HepG2 (cell line): ENCODE data around the gene DDN. TPM values are rescaled to one million over a fixed set of nuclear protein-coding genes. Genes with fewer than 3 reads are reported as not detected.

Experiments used
- FOSL1 ChIP-seq: sonication (generic); formaldehyde crosslinking; IDR thresholded peaks from 2 replicates; pipeline ENCODE4 v1.9.0; 2021; ENCODE audit warnings: missing genetic modification reagents, borderline replicate concordance
- HNF1A ChIP-seq, 2 experiments: sonication (generic) in 1 of 2; formaldehyde crosslinking in 1 of 2; IDR thresholded peaks; 2 replicates each; pipeline versions ENCODE4 v1.4.0 to v1.6.1; 2016 to 2020; ENCODE audit warnings: borderline replicate concordance in 1 of 2, low read depth in 1 of 2, mild to moderate bottlenecking in 1 of 2, missing genetic modification reagents in 1 of 2
- REPIN1 ChIP-seq: sonication (generic); formaldehyde crosslinking; IDR thresholded peaks from 2 replicates; pipeline ENCODE4 v1.8.0; 2022; ENCODE audit warnings: missing genetic modification reagents, low read depth, mild to moderate bottlenecking, borderline replicate concordance
- SALL1 ChIP-seq: sonication (generic); formaldehyde crosslinking; IDR thresholded peaks from 2 replicates; pipeline ENCODE4 v1.8.0; 2022; ENCODE audit warnings: mild to moderate bottlenecking, missing genetic modification reagents
- SP5 ChIP-seq: IDR thresholded peaks from 2 replicates; pipeline ENCODE4 v1.6.1; 2016; ENCODE audit warnings: low read depth, borderline replicate concordance
- XBP1 ChIP-seq: sonication (generic); formaldehyde crosslinking; IDR thresholded peaks from 2 replicates; pipeline ENCODE4 v1.5.0; 2020; ENCODE audit warnings: missing genetic modification reagents
- ZBTB46 ChIP-seq: sonication (generic); formaldehyde crosslinking; IDR thresholded peaks from 2 replicates; pipeline ENCODE4 v1.4.0; 2020; ENCODE audit warnings: mild to moderate bottlenecking, missing genetic modification reagents, borderline replicate concordance
- ZHX2 ChIP-seq, 2 experiments: sonication (generic) in 1 of 2; formaldehyde crosslinking in 1 of 2; IDR thresholded peaks; 2 replicates each; pipeline versions ENCODE4 v1.6.1 to v1.9.0; 2014 to 2022; ENCODE audit warnings: antibody characterized with exemption in 1 of 2, borderline replicate concordance in 1 of 2, inconsistent platforms in 1 of 2, low read depth in 1 of 2, missing genetic modification reagents in 1 of 2
- ZNF484 ChIP-seq: sonication (generic); formaldehyde crosslinking; IDR thresholded peaks from 2 replicates; pipeline ENCODE4 v1.5.1; 2020; ENCODE audit warnings: mild to moderate bottlenecking, low read depth, missing genetic modification reagents, borderline replicate concordance
- ZNF501 ChIP-seq: sonication (generic); formaldehyde crosslinking; IDR thresholded peaks from 2 replicates; pipeline ENCODE4 v1.5.1; 2020; ENCODE audit warnings: mild to moderate bottlenecking, moderate library complexity, missing genetic modification reagents
- ZNF772 ChIP-seq: sonication (generic); formaldehyde crosslinking; IDR thresholded peaks from 2 replicates; pipeline ENCODE4 v1.5.0; 2020; ENCODE audit warnings: mild to moderate bottlenecking, missing genetic modification reagents
- ZNF878 ChIP-seq: sonication (generic); formaldehyde crosslinking; IDR thresholded peaks from 2 replicates; pipeline ENCODE4 v1.8.1; 2023; ENCODE audit warnings: mild to moderate bottlenecking, missing genetic modification reagents, moderate library complexity
- polyA plus RNA-seq, 8 experiments: library from polyadenylated mRNA; depleted of rRNA in 3 of 8; stranded (reverse) in 7 of 8; unstranded in 1 of 8; fragments of >200 nt; fragmentation: Illumina TruSeq in 4 of 8; extraction: Trizol in 4 of 8; gene quantifications; 2 replicates each; pipeline versions ENCODE4 v1.2.1 to v1.2.3, GENCODE V29; 2011 to 2016; ENCODE audit warnings: low read depth in 4 of 8, missing spikeins in 1 of 8, mixed read lengths in 1 of 8; ENCODE audit not compliant: insufficient read depth in 1 of 8
- total RNA-seq, 5 experiments: library from RNA; depleted of rRNA; stranded (reverse); fragments of >200 nt; fragmentation: Illumina TruSeq; extraction: Trizol; gene quantifications; 2 replicates each; pipeline ENCODE4 v1.2.3, GENCODE V29; 2016; ENCODE audit warnings: low read depth in 1 of 5
- TF ChIP-seq, protein P1 (sequence below): sonication (generic); formaldehyde crosslinking; IDR thresholded peaks from 2 replicates; pipeline ENCODE4 v1.9.0; 2021; ENCODE audit warnings: missing genetic modification reagents, mild to moderate bottlenecking, borderline replicate concordance

The DDN gene
- total and polyA plus RNA-seq, 2 of the 13 experiments (the other 11 are each of a cell fraction or from before 2014, with no cell fraction given) = 0.24 to 0.53 TPM

- TF ChIP-seq ZHX2 (IDR thresholded peaks at IDR 0.05; ENCODE audit: low read depth) (no peak; the same call in none of the 2 replicates), ZHX2 (CRISPR knock-in tag; IDR thresholded peaks at IDR 0.05; ENCODE audit: borderline replicate concordance) (no peak), ZNF772 (no peak), SALL1 (CRISPR knock-in tag) (peak; percentile 75), SP5 (CRISPR knock-in tag) (no peak), ZNF878 (CRISPR knock-in tag) (no peak), ZBTB46 (0 out of 2 replicates have a peak, but pooled peaks have one; percentile 7), HNF1A (IDR thresholded peaks at IDR 0.05; ENCODE audit: low read depth) (no peak), HNF1A (CRISPR knock-in tag; IDR thresholded peaks at IDR 0.05; ENCODE audit: borderline replicate concordance) (peak; percentile 64; the same call in 1 of the 2 replicates), ZNF501 (CRISPR knock-in tag) (peak; percentile 87), REPIN1 (CRISPR knock-in tag) (peak; percentile 69; the same call in 1 of the 2 replicates), ZNF484 (no peak), FOSL1 (CRISPR knock-in tag) (no peak), XBP1 (CRISPR knock-in tag) (no peak)
- TF ChIP-seq, protein P1, sequence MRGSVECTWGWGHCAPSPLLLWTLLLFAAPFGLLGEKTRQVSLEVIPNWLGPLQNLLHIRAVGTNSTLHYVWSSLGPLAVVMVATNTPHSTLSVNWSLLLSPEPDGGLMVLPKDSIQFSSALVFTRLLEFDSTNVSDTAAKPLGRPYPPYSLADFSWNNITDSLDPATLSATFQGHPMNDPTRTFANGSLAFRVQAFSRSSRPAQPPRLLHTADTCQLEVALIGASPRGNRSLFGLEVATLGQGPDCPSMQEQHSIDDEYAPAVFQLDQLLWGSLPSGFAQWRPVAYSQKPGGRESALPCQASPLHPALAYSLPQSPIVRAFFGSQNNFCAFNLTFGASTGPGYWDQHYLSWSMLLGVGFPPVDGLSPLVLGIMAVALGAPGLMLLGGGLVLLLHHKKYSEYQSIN (CRISPR knock-in tag) = no peak
These were observed 41.8 kb downstream of the DDN start, which contains the start of gene ARF3 (continued) for GRCh38 chr12:48957141-48958048.
